Right lobe of liver (tissue), 4 donors: ENCODE measurements around the gene SH2D4B.
"Not testable (repeated sequence)": the region's sequence is repeated elsewhere in the genome, so short reads cannot be mapped to it uniquely, and the experiment has no call there.

Experiments
- CTCF ChIP-seq, 4 donors: fragments of 200-600 bp in 3 of 4; fragments of 450-650 bp in 1 of 4; IDR thresholded peaks; one replicate each; pipeline versions ENCODE4 v1.5.1 to v1.8.0; 2016 to 2022; ENCODE audit warnings: antibody characterized with exemption in 4 of 4, mild to moderate bottlenecking in 2 of 4
- POLR2A ChIP-seq: fragments of 450-650 bp; IDR thresholded peaks from one replicate; pipeline ENCODE4 v1.6.1; 2017; ENCODE audit warnings: antibody characterized with exemption, mild to moderate bottlenecking
- donor health status: DM: no; HTN: no; CAD: no.
- donor health status: DM: no; HTN: no; CAD: no.
- donor health status: DM: no; HTN: yes; CAD: no.

DNA sequence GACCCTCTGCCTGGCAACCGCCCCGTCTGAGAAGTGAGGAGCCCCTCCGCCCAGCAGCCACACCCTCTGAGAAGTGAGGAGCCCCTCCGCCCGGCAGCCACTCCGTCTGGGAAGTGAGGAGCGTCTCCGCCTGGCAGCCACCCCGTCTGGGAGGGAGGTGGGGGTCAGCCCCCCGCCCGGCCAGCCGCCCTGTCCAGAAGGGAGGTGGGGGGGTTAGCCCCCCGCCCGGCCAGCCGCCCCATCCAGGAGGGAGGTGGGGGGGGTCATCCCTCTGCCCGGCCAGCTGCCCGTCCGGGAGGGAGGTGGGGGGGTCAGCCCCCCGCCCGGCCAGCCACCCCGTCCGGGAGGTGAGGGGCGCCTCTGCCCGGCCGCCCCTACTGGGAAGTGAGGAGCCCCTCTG, 3.6 kb upstream of the SH2D4B start:
- TF ChIP-seq CTCF (IDR thresholded peaks at IDR 0.05); POLR2A: not testable (repeated sequence)
